Superior temporal gyrus (tissue), 1 donor: ENCODE data around the gene NGDN.

Source experiments
- DNase-seq: peaks from one replicate; pipeline ENCODE4 v3.0.0-alpha.2; 2016; ENCODE audit errors: extremely low spot score

The NGDN gene

DNA sequence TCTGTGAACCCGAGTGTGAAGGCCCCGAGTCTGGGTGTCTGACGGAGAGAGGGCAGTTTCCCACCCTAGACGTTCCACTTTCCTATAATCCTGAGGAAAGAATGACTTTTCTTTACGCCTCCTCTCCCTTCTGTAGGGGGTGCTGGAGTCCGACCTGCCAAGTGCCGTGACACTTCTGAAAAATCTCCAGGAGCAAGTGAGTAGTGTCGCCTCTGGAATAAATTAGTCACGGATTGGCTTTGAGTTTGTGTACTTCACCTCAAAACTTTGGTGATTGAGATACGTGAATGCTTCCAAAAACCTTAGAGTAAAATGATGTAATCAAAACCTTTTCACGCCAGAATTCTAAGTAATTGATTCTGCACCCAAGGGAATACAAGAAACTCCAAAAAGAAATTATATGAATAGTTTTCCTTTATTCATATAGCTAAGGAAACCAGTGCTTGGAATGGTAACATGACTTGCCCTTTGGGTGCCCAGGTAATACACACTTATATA lies 452 bp downstream of the NGDN start:
- DNase-seq = no peak

DNA sequence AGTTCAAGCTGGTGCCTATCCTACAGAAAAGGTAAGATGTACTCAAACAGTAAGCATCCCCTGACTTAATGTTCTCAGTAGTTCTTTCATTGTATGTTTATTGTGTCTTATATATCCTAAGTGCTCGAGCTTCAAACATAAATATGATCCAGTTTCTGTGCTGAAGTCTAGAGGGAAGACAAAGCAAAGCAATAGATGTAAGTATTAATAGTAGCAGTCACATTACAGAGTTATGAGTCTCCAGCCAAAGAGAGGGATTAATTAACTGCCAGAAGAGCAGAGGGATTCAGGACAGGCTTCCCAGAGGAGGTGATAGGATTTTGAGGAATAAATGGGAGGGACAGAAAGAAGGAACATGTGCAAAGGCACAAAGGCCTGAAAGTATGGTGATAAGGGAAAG lies 1.4 kb downstream of the NGDN start:
- no peak for DNase-seq

- DNase-seq = peak; percentile 88
Measured at GRCh38 chr14:23478109-23478759, 8.7 kb downstream of the NGDN start.

- no peak for DNase-seq
Measured at GRCh38 chr14:23481362-23481970, 12.0 kb downstream of the NGDN start.

DNA sequence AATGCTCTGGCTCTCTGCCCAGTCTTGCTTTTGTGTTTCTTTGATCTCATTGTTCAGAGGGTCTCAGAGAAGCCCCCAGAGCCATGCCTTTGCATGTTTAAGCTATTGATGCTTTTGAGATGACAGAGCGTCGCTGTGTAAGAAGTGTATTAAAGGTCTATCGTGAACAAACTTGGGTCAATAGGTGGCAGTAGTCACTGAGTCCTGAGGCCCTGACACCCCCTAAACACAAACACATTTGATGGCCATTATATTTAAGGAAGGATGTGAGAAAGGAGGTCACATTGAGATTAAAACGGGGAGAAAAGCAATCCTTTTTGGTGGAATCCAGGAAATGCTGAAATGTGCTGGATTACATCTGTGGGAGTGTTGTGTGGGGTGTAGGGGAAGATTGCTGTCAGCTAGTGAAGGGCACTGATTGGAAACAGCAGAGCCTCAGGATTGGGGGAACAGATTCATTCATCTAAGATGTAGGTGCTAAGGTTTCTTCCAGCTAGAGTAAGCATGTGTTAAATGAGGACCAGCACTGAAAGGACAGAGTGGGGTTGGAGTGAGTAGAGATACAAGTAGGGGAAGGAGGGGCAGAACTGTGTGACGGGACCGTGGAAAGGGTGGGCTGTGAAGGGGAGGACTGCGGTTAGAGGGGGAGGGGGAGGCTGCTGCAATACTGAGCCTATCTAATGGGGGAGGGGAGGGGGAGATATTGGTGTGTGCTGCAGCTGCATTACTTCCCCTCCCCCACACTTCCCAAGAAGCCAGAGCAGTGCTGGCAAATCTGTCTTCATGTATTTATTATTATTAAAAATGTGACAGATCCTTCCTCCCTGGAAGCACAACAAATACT lies 12.7 kb downstream of the NGDN start:
- DNase-seq = peak; percentile 45

DNA sequence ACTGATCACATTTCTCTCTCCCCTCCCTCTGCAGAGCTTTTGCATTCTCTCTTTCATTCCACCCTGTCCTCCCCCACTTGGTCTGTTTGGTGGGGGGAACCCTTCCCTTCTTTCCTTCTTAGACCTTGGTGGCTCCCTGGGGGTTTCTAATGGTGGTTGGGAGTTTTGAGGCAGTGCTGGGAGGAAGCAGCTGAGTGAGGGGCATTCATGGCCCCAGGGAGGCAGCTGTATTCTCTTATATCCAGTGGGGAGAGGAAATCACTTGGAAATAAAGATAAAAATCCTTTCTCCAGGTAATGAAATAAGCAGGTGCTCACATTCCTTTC lies 13.3 kb downstream of the NGDN start:
- DNase-seq = no peak

DNA sequence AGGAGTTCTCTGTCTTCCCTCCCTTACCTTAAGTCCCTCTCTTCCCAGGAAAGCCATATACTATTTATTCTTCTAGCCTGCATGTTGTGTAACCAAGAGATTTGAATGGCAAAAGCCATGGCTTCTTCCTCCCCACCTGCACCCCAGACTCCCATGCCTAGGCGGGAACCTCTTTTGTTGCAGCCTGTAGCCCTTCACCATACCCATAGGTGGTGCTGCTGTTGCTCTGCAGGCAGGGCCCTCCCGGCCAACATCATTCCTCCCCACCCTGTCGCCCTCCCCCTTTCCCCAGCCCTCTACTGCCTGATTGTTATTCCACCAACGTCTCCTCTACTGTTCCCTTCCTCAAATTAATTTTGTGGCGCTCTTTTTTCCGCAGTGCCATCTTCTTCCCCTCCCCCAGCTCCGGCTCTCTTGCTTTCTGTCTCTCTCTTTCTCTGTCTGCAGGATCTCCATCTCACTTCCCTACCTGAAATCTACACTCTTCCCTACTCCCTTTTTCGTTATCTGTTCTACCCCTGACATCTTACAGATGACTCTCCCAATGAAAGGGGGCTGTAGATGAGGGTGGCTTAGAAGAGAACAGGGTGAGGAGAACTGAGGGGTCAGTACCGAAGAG lies 13.8 kb downstream of the NGDN start:
- peak; percentile 84 for DNase-seq

GRCh38 chr14:23485326-23485725 lies 15.8 kb downstream of the NGDN start:
- DNase-seq = no peak

DNA sequence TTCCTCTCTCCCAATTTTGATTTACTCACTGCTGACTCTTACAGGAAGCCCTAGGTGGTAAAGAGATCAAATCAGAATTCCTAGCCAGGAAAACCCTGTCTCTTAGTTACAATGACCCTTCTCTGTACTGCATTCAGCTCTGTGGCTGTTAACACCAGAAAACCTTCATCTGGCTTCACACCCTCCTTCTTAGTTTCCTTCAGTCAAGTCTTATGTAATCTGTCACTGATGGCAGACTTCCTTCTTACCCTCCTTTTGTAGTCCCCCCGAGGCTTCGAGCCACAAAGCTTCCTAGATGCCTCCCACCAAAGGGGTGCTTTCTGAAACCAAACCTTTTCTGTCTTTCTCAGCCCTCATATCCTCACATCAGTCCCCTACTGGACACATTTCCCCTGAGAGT lies 16.5 kb downstream of the NGDN start:
- no peak for DNase-seq

- no peak for DNase-seq
Measured at GRCh38 chr14:23487216-23487615, 17.7 kb downstream of the NGDN start.

- no peak for DNase-seq
Measured at GRCh38 chr14:23492618-23493272, 23.2 kb downstream of the NGDN start.

GRCh38 chr14:23494223-23494622 lies 24.7 kb downstream of the NGDN start:
- no peak for DNase-seq

DNA sequence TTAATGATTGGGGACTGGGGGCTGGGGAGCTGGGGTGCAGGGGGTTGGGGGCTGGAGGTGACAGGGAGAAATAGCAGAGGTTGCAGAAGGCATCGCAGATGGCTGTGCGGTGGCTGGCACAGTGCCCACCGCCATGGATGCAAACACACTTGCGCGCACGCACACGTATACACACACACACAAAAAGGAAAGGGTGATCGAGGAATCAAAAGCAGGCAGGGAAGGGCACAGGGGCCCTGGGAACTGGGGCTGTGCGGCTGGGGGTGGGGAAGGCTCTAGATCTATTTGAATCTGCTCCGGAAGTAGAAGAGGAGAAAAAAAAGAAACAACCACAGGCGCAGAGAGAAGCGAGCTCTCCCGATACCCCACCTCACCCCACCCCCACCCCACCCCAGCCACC lies 42.7 kb downstream of the NGDN start:
- DNase-seq = peak; percentile 42

DNA sequence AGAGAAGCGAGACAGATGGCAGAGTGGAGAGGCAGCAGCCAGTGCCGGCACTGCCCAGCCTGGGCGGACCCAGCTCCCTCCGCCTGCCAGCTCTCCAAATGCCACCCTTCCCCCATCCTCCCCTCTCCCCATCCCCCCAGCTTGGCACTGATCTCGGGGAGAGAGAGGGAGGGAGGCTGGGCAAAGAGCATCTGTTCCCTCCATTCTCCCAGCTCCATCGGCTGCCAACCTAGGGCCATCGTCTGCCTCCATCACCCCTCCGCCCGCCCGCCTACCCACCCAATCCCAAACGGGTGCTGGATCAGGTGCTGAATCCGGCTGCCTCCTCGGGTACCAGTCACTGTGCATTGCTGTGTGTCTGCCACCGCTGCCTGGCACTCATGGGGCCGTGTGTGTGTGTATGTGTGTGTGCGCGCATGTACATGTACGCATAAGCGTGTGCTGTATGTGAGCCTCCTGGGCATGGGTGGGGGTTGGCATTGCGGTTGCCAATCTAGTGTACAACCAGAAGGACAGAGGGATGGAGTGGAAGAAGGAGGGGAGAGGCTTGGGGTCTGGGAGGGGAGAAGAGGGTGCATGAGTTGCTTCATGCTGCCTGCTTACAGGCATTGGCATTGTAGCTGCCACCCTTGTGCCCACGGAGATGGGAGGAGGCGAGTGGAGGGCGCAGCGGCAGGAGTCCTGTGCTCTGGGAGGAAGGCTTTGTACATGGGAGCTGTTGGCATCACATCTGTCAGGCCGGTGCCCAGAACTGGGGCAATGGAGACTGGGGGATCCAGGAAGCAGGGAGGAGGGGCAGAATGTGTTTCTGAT lies 43.7 kb downstream of the NGDN start:
- peak; percentile 93 for DNase-seq

DNA sequence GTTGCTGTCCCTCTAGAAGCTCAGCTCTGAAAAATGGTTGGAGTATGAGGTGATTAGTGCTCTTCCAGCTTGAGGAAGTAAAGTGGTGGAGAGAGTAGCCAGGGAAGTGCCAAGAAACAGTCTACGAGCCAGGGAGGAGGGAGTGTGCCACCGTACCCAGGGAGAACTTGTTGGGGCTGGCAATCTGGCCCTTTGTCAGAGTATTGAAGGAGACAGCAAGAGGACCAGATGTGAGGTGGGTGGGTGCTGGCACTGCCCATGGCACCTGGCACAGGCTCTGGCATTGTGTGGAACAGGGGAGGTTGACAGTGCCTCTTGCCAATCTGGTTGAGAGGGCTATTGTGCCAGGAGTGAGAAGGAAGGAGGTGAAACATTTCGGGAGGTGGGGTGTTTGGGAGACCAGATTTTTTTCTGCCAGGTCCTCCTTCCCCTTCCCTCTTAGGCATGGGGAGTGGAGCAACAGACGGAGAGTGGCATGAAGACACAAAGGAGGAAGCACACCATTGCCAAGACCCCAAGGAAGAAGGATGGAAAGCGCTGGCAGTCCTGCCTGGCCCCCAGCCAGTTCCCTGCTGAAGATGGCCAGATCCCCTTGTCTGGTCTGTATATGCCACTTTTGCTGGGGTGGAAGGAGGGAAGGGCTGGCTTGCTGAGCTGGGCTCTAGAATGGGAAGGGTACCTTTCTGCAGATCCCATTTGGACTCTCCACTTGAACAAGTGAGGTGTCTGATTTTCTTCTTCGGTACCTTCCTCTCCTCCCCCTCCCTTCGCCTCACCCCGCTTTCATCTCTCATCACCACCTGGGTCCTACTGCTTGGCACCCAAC lies 44.5 kb downstream of the NGDN start:
- peak; percentile 84 for DNase-seq

- DNase-seq = peak; percentile 75
Measured at GRCh38 chr14:23514644-23514957, 45.1 kb downstream of the NGDN start.

- DNase-seq = no peak
Measured at GRCh38 chr14:23517650-23518326, 48.3 kb downstream of the NGDN start.

DNA sequence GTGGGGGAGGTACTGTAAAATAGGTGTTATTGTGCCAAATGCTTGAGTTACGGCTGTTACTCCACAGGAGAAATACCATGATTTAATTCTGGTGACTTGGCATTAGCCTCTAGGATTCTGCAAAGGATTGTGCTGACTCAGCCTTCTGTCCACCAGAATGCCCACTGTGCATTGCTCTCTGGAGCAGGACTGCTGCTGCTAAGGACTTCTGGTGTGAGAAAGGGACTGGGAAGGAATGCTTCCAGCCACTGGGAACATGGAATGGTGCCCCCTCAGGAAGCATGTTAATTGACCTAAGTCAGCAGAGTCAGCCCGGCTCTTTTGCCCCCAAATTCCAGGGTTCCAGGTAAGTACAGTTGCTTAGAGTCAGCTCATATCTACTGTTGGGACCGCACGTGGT lies 49.2 kb downstream of the NGDN start:
- no peak for DNase-seq

- no peak for DNase-seq
Measured at GRCh38 chr14:23520899-23521533, 51.5 kb downstream of the NGDN start.
